HG02610 (cell line): ENCODE measurements around the gene THY1.
"Not testable (repeated sequence)": the region's sequence is repeated elsewhere in the genome, so short reads cannot be mapped to it uniquely, and the experiment has no call there.

ENCODE experiments used
- ATAC-seq: cut with Tn5 transposase; IDR thresholded peaks from one replicate; pipeline ENCODE4 v1.9.1; 2021; ENCODE audit warnings: mild to moderate bottlenecking, moderate library complexity; ENCODE audit not compliant: unreplicated experiment

Gene THY1

GRCh38 chr11:119446434-119446833 is 23.5 kb upstream of the THY1 start:
- no peak for ATAC-seq

GRCh38 chr11:119445850-119446249 is 22.9 kb upstream of the THY1 start:
- no peak for ATAC-seq

DNA sequence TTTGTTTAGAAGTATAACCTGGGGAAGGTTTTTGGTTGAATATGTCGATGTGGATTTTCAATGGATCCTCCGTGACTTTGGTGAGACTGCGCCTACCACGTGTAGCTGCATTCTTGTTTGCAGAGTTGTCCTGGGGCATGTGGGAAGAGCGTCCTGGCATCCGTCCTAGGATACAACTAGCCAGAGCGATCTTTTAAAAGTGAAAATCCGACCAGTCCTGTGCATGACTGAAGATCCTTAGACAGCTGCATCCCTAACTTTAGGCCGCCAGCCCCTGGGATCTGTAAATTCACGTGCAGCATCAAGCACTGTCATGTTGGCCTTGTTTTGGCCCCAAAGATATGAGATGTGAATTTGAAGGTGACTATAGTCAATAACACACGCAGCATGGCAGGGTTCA is 22.4 kb upstream of the THY1 start:
- ATAC-seq = no peak

DNA sequence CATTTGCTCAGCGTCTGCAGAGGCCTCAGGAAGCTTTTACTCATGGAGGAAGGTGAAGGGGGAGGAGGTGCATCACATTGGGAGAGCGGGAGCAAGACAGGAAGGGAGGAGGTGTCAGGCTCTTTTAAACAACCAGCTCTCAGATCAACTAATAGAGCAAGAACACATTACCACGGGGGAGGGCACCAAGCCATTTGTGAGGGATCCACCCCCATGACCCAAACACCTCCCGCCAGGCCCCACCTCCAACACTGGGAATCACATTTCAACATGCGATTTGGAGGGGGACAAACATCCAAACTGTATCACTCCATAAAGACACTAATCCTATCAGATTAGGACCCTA is 18.9 kb upstream of the THY1 start:
- ATAC-seq = no peak

- no peak for ATAC-seq
Observed at GRCh38 chr11:119438599-119438998, 15.6 kb upstream of the THY1 start.

DNA sequence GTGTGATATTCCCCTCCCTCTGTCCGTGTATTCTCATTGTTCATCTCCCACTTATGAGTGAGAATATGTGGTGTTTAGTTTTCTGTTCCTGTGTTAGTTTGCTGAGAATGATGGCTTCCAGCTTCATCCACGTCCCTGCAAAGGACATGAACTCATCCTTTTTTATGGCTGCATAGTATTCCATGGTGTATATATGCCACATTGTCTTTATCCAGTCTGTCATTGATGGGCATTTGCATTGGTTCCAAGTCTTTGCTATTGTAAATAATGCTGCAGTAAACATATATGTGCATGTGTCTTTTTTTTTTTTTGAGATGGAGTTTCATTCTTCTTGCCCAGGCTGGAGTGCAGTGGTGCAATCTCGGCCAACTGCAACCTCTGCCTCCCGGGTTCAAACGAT is 14.5 kb upstream of the THY1 start:
- not testable (repeated sequence) for ATAC-seq

DNA sequence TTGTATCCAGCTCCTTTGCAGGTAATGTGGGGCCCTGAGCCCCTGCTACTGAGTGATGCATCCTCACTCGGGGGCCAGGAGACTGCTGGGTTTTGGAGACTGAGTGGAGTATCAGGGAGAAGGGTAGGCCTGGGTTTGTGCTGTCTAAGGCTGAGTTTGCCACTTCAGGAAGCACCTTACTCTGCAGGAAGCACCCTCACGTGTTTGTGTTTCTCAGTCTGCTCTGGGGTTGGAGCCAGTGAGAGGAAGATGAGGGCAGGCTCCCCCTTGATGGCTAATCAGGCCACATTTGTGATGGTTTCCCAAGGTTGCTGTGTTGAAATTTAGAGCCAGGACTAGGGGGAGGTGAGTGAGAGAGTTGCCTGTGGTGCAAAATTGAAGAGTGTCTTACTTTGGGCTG is 13.7 kb upstream of the THY1 start:
- no peak for ATAC-seq

GRCh38 chr11:119436093-119436492 is 13.1 kb upstream of the THY1 start:
- no peak for ATAC-seq

- no peak for ATAC-seq
Observed at GRCh38 chr11:119434591-119435330, 11.8 kb upstream of the THY1 start.

GRCh38 chr11:119433358-119433725 is 10.4 kb upstream of the THY1 start:
- ATAC-seq = no peak

- ATAC-seq = no peak
Observed at GRCh38 chr11:119432484-119433357, 9.7 kb upstream of the THY1 start.

GRCh38 chr11:119431523-119431922 is 8.6 kb upstream of the THY1 start:
- ATAC-seq = no peak

GRCh38 chr11:119427279-119427678 is 4.3 kb upstream of the THY1 start:
- no peak for ATAC-seq

DNA sequence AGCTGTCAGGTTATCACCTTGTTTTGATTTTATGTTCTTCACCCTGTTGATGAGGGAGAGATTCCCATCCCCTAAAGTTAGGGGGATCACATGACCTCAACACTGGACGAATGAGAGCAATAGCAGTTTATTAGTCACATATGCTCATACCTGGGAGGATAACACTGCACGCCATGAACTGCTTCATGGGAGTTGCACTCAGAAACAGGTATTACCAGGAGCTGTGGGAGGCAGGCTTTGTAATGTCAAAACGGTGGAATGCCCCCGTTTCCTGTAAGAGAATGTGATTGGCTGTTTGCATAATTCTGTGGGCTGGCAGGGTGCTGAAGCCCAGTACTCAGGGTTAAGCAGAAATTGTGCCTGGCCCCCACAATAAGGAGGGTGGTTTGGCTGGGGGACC is 3.2 kb upstream of the THY1 start:
- no peak for ATAC-seq

DNA sequence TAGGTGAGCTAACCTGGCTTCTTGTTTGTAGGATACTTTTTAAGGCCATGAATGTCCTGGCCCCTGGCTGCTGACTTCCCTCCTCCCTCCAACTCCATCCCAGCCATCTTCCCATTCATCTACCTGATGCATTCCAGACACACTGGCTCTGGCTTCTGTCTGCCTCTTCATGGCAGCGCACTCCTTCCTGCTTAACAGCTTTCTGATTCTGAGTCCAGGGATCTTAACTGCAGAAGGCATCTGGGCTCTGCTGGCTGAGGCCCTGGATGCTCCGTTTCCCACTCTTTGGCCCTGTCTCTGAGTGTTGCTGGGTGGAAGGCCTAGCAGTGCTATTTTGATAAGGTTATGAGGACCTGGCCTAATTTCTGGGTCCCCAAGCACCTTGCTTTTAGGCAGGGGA is 1.8 kb upstream of the THY1 start:
- ATAC-seq = no peak

DNA sequence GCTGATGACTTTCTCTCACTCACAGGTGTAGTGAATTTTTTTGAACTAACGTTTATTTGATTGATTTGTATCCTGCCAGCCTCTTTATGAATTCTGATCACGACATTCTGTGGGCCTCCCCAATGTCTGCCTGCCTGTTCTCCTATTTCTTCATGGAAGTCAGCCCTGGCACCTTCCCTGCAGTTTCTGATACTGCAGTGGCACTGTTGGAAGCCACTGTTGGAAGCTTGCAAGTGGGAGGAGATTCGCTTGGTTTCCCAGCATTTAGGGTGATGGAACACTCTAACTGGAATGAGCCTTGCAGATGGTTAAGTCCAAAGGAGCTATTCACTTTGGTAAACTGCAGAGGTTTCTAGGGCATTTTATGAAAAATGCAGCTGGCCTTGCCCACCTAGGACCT is 1.3 kb upstream of the THY1 start:
- no peak for ATAC-seq

DNA sequence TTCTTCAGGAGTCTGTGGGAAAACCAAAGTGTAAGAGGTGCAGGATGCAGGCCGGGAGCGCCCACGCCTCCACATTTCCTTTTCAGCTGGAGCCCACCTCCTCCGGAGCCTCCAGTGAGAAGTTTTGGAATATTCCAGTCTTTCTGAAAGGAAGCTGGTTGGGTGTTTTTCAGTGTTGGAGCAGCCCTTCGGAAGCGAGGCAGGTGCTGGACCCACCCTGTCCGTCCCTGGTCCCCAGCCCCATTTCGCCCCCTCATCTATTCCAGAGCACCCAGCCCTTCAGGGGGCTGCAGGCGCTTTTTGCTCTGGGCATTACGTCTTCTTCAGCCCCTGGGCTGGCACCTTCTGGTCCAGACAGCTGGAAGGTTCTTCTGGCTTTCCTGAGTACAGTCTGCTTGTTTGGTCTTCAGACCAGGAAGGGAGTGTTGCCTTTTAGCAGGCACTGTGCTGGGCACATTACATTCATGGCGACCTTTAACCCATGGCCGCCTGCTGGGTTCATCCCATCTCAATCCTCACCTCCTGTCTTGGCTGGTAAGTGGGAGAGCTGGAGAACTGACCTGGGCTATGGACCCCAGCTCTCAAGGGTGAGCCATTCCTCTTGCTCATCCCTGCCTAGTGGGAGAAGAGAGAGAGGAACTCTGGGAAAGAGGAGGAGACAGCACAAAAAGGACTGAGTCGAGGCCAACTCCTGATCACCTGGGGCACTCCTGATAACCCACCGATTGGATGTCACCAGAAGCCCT is 710 bp upstream of the THY1 start:
- no peak for ATAC-seq

DNA sequence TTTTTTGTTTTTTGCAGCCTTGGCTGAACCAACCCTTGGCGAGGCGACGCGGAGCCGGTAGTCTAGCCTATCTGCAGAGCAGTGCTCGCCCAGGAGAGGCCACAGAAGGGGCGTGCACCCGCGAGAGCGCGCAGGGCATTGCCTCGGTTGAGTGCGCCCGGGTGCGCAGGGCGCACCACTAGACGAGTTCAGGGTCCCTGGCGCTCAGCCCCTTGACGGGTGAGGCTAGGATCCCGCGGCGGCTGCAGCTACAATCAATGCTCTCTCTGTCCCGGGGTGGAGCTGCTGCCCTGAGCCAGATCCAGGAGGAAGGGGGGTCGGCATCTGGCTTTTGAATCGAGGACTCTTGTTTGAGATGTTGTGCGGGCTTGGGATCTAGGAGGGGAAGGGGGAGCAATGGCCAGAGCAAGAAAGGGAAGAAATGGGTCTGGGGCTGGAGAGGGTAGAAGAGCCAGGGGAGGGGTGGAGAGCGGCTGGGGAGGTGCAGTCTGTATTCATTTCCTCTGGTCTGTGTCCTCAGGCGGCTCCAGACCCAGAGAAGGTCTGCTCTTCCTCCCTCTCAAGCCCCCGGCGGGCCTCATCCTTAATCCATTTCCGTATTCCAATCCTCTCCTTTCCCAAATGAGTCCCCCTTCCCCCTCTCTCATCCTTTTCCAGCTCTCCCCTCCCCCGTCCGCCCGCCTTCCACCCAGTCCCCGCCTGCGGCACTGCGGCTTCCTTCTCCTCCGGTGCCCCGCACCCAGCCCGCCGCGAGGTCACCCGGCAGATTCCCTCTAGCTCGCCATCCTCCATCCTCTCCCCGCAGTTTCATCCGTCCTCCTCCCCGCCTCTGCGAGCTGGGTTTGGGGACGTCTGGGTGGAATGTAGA is 797 bp downstream of the THY1 start:
- ATAC-seq = no peak

- no peak for ATAC-seq
Observed at GRCh38 chr11:119421351-119421750, 1.6 kb downstream of the THY1 start.

DNA sequence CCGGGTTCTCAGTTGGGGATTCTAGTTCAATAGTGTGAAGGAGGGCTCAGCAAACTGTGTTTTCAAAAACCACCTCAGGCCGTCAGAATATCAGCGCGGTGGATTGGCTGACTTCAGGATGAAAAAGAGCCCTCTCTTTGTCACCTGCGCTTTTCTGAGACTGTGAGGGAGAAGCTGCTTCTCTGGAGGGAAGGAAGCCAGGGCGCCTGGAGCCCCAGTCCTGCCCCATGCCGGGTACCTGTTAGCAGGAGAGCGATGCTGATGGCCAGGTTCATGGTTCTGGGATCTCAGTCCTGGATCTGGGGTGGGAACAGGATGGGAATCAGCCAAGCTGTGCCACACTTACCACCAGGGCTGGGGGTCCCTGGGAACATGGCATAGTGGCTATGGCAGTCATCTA is 2.3 kb downstream of the THY1 start:
- ATAC-seq = no peak
